Gastrocnemius medialis (tissue), 4 donors: ENCODE results near the gene YTHDF1. TPM values are rescaled to one million over a fixed set of nuclear protein-coding genes. Genes with fewer than 3 reads are reported as not detected.
A peak's percentile ranks its signal among the peaks of the same experiment; 100 is the strongest.

Source experiments
- ATAC-seq, 2 donors: fragments of 150-250 bp; one replicate each; pipeline ENCODE4 v1.9.1; 2016
- DNase-seq, 2 donors: peaks; one replicate each; pipeline ENCODE4 v3.0.0-alpha.2; 2019
- H3K27ac ChIP-seq, 4 donors: fragments of 200-600 bp; sonication (generic); 1 replicate in 1 of 4; 2 replicates in 3 of 4; pipeline ENCODE4 v1.5.1; 2016 to 2018; ENCODE audit warnings: mild to moderate bottlenecking in 2 of 4, moderate library complexity in 1 of 4
- H3K27me3 ChIP-seq, 3 donors: fragments of 200-600 bp; sonication (generic) in 2 of 3; 1 replicate in 1 of 3; 2 replicates in 2 of 3; pipeline versions ENCODE4 v1.5.1 to v1.6.0; 2016 to 2019; ENCODE audit warnings: mild to moderate bottlenecking in 1 of 3, moderate library complexity in 1 of 3
- H3K36me3 ChIP-seq, 2 donors: fragments of 200-600 bp; sonication (generic) in 1 of 2; one replicate each; pipeline ENCODE4 v1.5.1; 2017 to 2018
- H3K4me1 ChIP-seq, 2 donors: fragments of 200-600 bp; sonication (generic) in 1 of 2; one replicate each; pipeline ENCODE4 v1.5.1; 2016 to 2017; ENCODE audit warnings: mild to moderate bottlenecking in 2 of 2
- H3K4me3 ChIP-seq, 4 donors: fragments of 200-600 bp; sonication (generic) in 3 of 4; 1 replicate in 1 of 4; 2 replicates in 3 of 4; pipeline ENCODE4 v1.5.1; 2016 to 2019; ENCODE audit warnings: mild to moderate bottlenecking in 2 of 4
- H3K9me3 ChIP-seq, 3 donors: fragments of 200-600 bp; sonication (generic) in 2 of 3; 1 replicate in 1 of 3; 2 replicates in 2 of 3; pipeline ENCODE4 v1.5.1; 2016 to 2019
- CTCF ChIP-seq, 5 experiments: fragments of 450-650 bp in 3 of 5; fragments of 200-600 bp in 2 of 5; sonication (generic) in 2 of 5; IDR thresholded peaks in 4 of 5; conservative IDR thresholded peaks in 1 of 5; 1 replicate in 4 of 5; 2 replicates in 1 of 5; pipeline ENCODE4 v1.5.1; 2016 to 2019; ENCODE audit warnings: antibody characterized with exemption in 5 of 5, mild to moderate bottlenecking in 3 of 5, moderate library complexity in 3 of 5
- POLR2A ChIP-seq, 2 donors: fragments of 450-650 bp; IDR thresholded peaks; one replicate each; pipeline ENCODE4 v1.6.1; 2017; ENCODE audit warnings: antibody characterized with exemption in 2 of 2, mild to moderate bottlenecking in 2 of 2, moderate library complexity in 2 of 2
- in situ Hi-C, 4 donors: fragments of 200-750 bp; cut with MboI; loops; one replicate each; pipeline versions ENCODE4 v1.15.0 to v1.8.0; 2017; ENCODE audit warnings: low sequenced_read_pairs in 4 of 4
- intact Hi-C: fragments of 100-400 bp; cut with DNase I; formaldehyde crosslinking; loops from one replicate; pipeline ENCODE4 v1.15.1; 2023; ENCODE audit warnings: low total_unique reads
- total RNA-seq, 4 donors: library from RNA; depleted of rRNA; stranded (reverse); fragments of >200 nt; gene quantifications; one replicate each; pipeline versions ENCODE4 v1.1.0 to v1.2.3, GENCODE V29; 2016

The YTHDF1 gene
- total RNA-seq, 4 donors from 2014 or later = 37.1 to 45.7 (median 40.4) TPM

- DNase-seq = no peak
- peaks cover 61 to 71% (median 63%) of the 10 kb centered on the region in 3 donors for H3K27me3 ChIP-seq
- in situ Hi-C loops = no loop called here
Measured at GRCh38 chr20:63153254-63154221, 62.4 kb downstream of the YTHDF1 start.

GRCh38 chr20:63152322-63153253, 63.3 kb downstream of the YTHDF1 start:
- no peaks in the 10 kb centered on the region for H3K9me3 ChIP-seq
- no peak for ATAC-seq
- H3K36me3 ChIP-seq = no peaks in the 10 kb centered on the region
- in situ Hi-C loops (no loop called here), intact Hi-C loops (no loop called here)
- TF ChIP-seq CTCF (IDR thresholded peaks at IDR 0.05 in 4 of 5, conservative IDR thresholded peaks at IDR 0.05 in 1 of 5) (no peak), POLR2A (IDR thresholded peaks at IDR 0.05) (no peak)
- H3K4me1 ChIP-seq = peaks cover 0 to 14% of the 10 kb centered on the region in 2 donors
- DNase-seq = no peak
- peak overlapping the region in 2 of 4 donors; percentile 4 to 35 for H3K27ac ChIP-seq
- H3K4me3 ChIP-seq = peak overlapping the region in 1 of 4 donors; percentile 9
- H3K27me3 ChIP-seq = peaks cover 55 to 71% (median 67%) of the 10 kb centered on the region in 3 donors

More at GRCh38 chr20:63153254-63154221, 62.4 kb downstream of the YTHDF1 start:
- Histone ChIP-seq H3K27ac (no peak overlapping the region), H3K4me1 (peaks cover 0 to 14% of the 10 kb centered on the region in 2 donors), H3K4me3 (no peak overlapping the region), H3K9me3 (no peaks in the 10 kb centered on the region), H3K36me3 (no peaks in the 10 kb centered on the region)
- ATAC-seq = no peak
- TF ChIP-seq CTCF (IDR thresholded peaks at IDR 0.05 in 4 of 5, conservative IDR thresholded peaks at IDR 0.05 in 1 of 5) (no peak), POLR2A (IDR thresholded peaks at IDR 0.05) (no peak)
- intact Hi-C loops = no loop called here

GRCh38 chr20:63151554-63152321, 64.2 kb downstream of the YTHDF1 start:
- Histone ChIP-seq H3K4me1 (peaks cover 0 to 14% of the 10 kb centered on the region in 2 donors), H3K36me3 (no peaks in the 10 kb centered on the region), H3K4me3 (peak overlapping the region in 1 of 4 donors; percentile 9), H3K9me3 (no peaks in the 10 kb centered on the region), H3K27ac (peak overlapping the region in 2 of 4 donors; percentile 4 to 35), H3K27me3 (peaks cover 53 to 76% (median 75%) of the 10 kb centered on the region in 3 donors)
- no peak for DNase-seq
- no peak for ATAC-seq
- in situ Hi-C loops (no loop called here), intact Hi-C loops (no loop called here)
- TF ChIP-seq POLR2A (IDR thresholded peaks at IDR 0.05) = no peak
- TF ChIP-seq CTCF (IDR thresholded peaks at IDR 0.05 in 4 of 5, conservative IDR thresholded peaks at IDR 0.05 in 1 of 5) = no peak

- H3K4me3 ChIP-seq = no peak overlapping the region
- DNase-seq = no peak
Measured at GRCh38 chr20:63150911-63151531, 64.9 kb downstream of the YTHDF1 start.

More at GRCh38 chr20:63150911-63151531, 64.9 kb downstream of the YTHDF1 start:
- H3K27ac ChIP-seq = peak overlapping the region in 1 of 4 donors; percentile 21
- in situ Hi-C loops = no loop called here
- peaks cover 0 to 12% of the 10 kb centered on the region in 2 donors for H3K4me1 ChIP-seq
- intact Hi-C loops = no loop called here
- no peaks in the 10 kb centered on the region for H3K9me3 ChIP-seq
- no peak for ATAC-seq
- peaks cover 53 to 81% (median 77%) of the 10 kb centered on the region in 3 donors for H3K27me3 ChIP-seq
- no peaks in the 10 kb centered on the region for H3K36me3 ChIP-seq
- TF ChIP-seq CTCF (IDR thresholded peaks at IDR 0.05 in 4 of 5, conservative IDR thresholded peaks at IDR 0.05 in 1 of 5) (no peak), POLR2A (IDR thresholded peaks at IDR 0.05) (no peak)
